H1 (cell line): Measurements from ENCODE around the gene TP63.

Source experiments
- ASH2L ChIP-seq: fragments of 200-600, 300-600 bp; sonication (generic); IDR thresholded peaks from one replicate; pipeline ENCODE4 v1.7.1; 2017; ENCODE audit warnings: low read length
- ATF3 ChIP-seq: IDR thresholded peaks from 2 replicates; pipeline ENCODE4 v1.6.1; 2011; ENCODE audit warnings: low read depth, mild to moderate bottlenecking, low read length; ENCODE audit not compliant: insufficient read depth
- BACH1 ChIP-seq: IDR thresholded peaks from 2 replicates; pipeline ENCODE4 v1.6.1; 2012; ENCODE audit warnings: low read length, improper control_type of control experiment
- BCL11A ChIP-seq, 2 experiments: IDR thresholded peaks; one replicate each; pipeline ENCODE4 v1.6.1; 2011; ENCODE audit warnings: low read depth in 2 of 2, low read length in 2 of 2, mild to moderate bottlenecking in 2 of 2
- BRCA1 ChIP-seq: IDR thresholded peaks from 2 replicates; pipeline ENCODE4 v1.6.1; 2012; ENCODE audit warnings: low read depth, low read length, improper control_type of control experiment
- CTCF ChIP-seq, 3 experiments: IDR thresholded peaks; 1 replicate in 2 of 3; 2 replicates in 1 of 3; pipeline versions ENCODE4 v1.5.1 to v1.6.1; 2011; ENCODE audit warnings: low read length in 3 of 3, mild to moderate bottlenecking in 3 of 3, inconsistent platforms in 2 of 3, low read depth in 1 of 3, moderate library complexity in 1 of 3; ENCODE audit not compliant: insufficient read depth in 1 of 3; ENCODE audit errors: control extremely low read depth in 1 of 3
- EP300 ChIP-seq, 2 experiments: IDR thresholded peaks; 1 replicate in 1 of 2; 2 replicates in 1 of 2; pipeline ENCODE4 v1.6.1; 2011 to 2012; ENCODE audit warnings: low read depth in 2 of 2, low read length in 2 of 2, mild to moderate bottlenecking in 2 of 2, borderline replicate concordance in 1 of 2, inconsistent platforms in 1 of 2, moderate library complexity in 1 of 2
- JUND ChIP-seq: IDR thresholded peaks from 2 replicates; pipeline ENCODE4 v1.6.1; 2011; ENCODE audit warnings: mild to moderate bottlenecking, improper control_type of control experiment, low read length
- POLR2A ChIP-seq, 2 experiments: IDR thresholded peaks; 1 replicate in 1 of 2; 2 replicates in 1 of 2; pipeline ENCODE4 v1.6.1; 2011; ENCODE audit warnings: low read depth in 2 of 2, low read length in 2 of 2, mild to moderate bottlenecking in 2 of 2; ENCODE audit errors: control extremely low read depth in 1 of 2
- RAD21 ChIP-seq, 2 experiments: IDR thresholded peaks in 1 of 2; conservative IDR thresholded peaks in 1 of 2; 2 replicates each; pipeline ENCODE4 v1.6.1; 2011; ENCODE audit warnings: low read depth in 2 of 2, low read length in 2 of 2, improper control_type of control experiment in 1 of 2, inconsistent platforms in 1 of 2, mild to moderate bottlenecking in 1 of 2, moderate library complexity in 1 of 2
- TAF1 ChIP-seq: IDR thresholded peaks from 2 replicates; pipeline ENCODE4 v1.6.1; 2011; ENCODE audit warnings: mild to moderate bottlenecking, low read depth, low read length
- TBP ChIP-seq: IDR thresholded peaks from 2 replicates; pipeline ENCODE4 v1.6.1; 2011; ENCODE audit warnings: low read depth, low read length, improper control_type of control experiment

- TF ChIP-seq CTCF (IDR thresholded peaks at IDR 0.05; ENCODE audit: control extremely low read depth in 1 of 3, insufficient read depth in 1 of 3, low read depth in 1 of 3, low read length in 3 of 3) (no peak), BACH1 (no peak), POLR2A (IDR thresholded peaks at IDR 0.05; ENCODE audit: control extremely low read depth in 1 of 2, low read depth in 2 of 2, low read length in 2 of 2) (no peak), EP300 (IDR thresholded peaks at IDR 0.05; ENCODE audit: borderline replicate concordance in 1 of 2, low read depth in 2 of 2, low read length in 2 of 2) (no peak), TAF1 (no peak), ASH2L (no peak), BCL11A (IDR thresholded peaks at IDR 0.05; ENCODE audit: low read depth in 2 of 2, low read length in 2 of 2) (no peak), BRCA1 (no peak), TBP (no peak), JUND (no peak), ATF3 (no peak), RAD21 (IDR thresholded peaks at IDR 0.05 in 1 of 2, conservative IDR thresholded peaks at IDR 0.05 in 1 of 2; ENCODE audit: low read depth in 2 of 2, low read length in 2 of 2) (no peak)
These were observed 189.2 kb downstream of the TP63 start for GRCh38 chr3:189820365-189820720.
